Fibroblast of the aortic adventitia (primary cell): ENCODE results near the gene C11orf71. TPM values are rescaled to one million over a fixed set of nuclear protein-coding genes. Genes with fewer than 3 reads are reported as not detected.

ENCODE experiments used
- DNase-seq: peaks from one replicate; pipeline ENCODE4 v3.0.0-alpha.2; 2010; ENCODE audit warnings: low read depth
- H3K4me3 ChIP-seq: 2 replicates; pipeline ENCODE4 v1.5.1; 2011; ENCODE audit warnings: low read depth, mild to moderate bottlenecking, control low read depth, low read length, moderate library complexity
- CTCF ChIP-seq: IDR thresholded peaks from 2 replicates; pipeline ENCODE4 v1.5.1; 2011; ENCODE audit warnings: mild to moderate bottlenecking, low read length, control low read depth, inconsistent platforms; ENCODE audit not compliant: insufficient read depth
- total RNA-seq: library from RNA; depleted of rRNA; stranded (reverse); fragments of >200 nt; gene quantifications from 2 replicates; pipeline ENCODE4 v1.2.3, GENCODE V29; 2012; ENCODE audit warnings: low replicate concordance

C11orf71 gene
- total RNA-seq, 1 donor: 2.5 TPM

GRCh38 chr11:114379394-114380069, 20.8 kb downstream of the C11orf71 start:
- DNase-seq: no peak
- no peak overlapping the region for H3K4me3 ChIP-seq
- TF ChIP-seq CTCF: no peak

GRCh38 chr11:114377612-114378267, 22.6 kb downstream of the C11orf71 start:
- H3K4me3 ChIP-seq: no peak overlapping the region
- peak; percentile 59 for DNase-seq
- no peak for TF ChIP-seq CTCF

- DNase-seq: no peak
- H3K4me3 ChIP-seq: no peak overlapping the region
- TF ChIP-seq CTCF: no peak
These were observed 25.3 kb downstream of the C11orf71 start for GRCh38 chr11:114375052-114375451.

GRCh38 chr11:114368918-114369680, 31.2 kb downstream of the C11orf71 start:
- no peak for TF ChIP-seq CTCF
- no peak overlapping the region for H3K4me3 ChIP-seq
- no peak for DNase-seq

GRCh38 chr11:114367244-114367957, 32.9 kb downstream of the C11orf71 start:
- DNase-seq: no peak
- H3K4me3 ChIP-seq: no peak overlapping the region
- no peak for TF ChIP-seq CTCF
